ENCODE data around the gene CCDC13.

The CCDC13 gene

GRCh38 chr3:42743204-42743995 is 29.7 kb downstream of the CCDC13 start:
- Histone ChIP-seq H2BK15ac (ENCODE audit: low read length) (no peak overlapping the region), H4K91ac (ENCODE audit: low read depth, low read length, poor library complexity) (no peak overlapping the region)

GRCh38 chr3:42742688-42743087 is 30.4 kb downstream of the CCDC13 start:
- no peak overlapping the region for H3K4ac ChIP-seq (ENCODE audit: low read length)
- no peak overlapping the region for H3K14ac ChIP-seq (ENCODE audit: low read length)
- no peak overlapping the region for H3K27ac ChIP-seq (replicated peaks; ENCODE audit: low read length)
- H3K36me3 ChIP-seq (replicated peaks in 1 of 2; ENCODE audit: control insufficient read depth in 2 of 2, insufficient read depth in 2 of 2, low read length in 2 of 2): no peaks in the 10 kb centered on the region
- H3K4me3 ChIP-seq (ENCODE audit: low read length in 2 of 2): no peak overlapping the region
- no peak overlapping the region for H4K8ac ChIP-seq (ENCODE audit: low read depth, low read length)
- peaks cover 0 to 3% (median 0%) of the 10 kb centered on the region in 3 experiments for H3K27me3 ChIP-seq (ENCODE audit: control insufficient read depth in 3 of 3, insufficient read depth in 3 of 3, low read depth in 1 of 3, low read length in 3 of 3)
- H3K9ac ChIP-seq (ENCODE audit: low read depth, low read length, poor library complexity): no peak overlapping the region
- H4K91ac ChIP-seq (ENCODE audit: low read depth, low read length, poor library complexity): no peak overlapping the region
- no peak for DNase-seq (ENCODE audit: low spot score)
- H3K9me3 ChIP-seq (replicated peaks in 1 of 2; ENCODE audit: control insufficient read depth in 2 of 2, insufficient read depth in 1 of 2, low read depth in 1 of 2, low read length in 2 of 2): peaks cover 0 to 3% of the 10 kb centered on the region in 2 donors
- WGBS, 2 donors (ENCODE audit: extremely low coverage in 2 of 2, insufficient read length in 2 of 2, insufficient replicate concordance in 1 of 2): no CpG with 5 or more reads among the region's 9 CpGs
- H2BK15ac ChIP-seq (ENCODE audit: low read length): no peak overlapping the region
- no peak overlapping the region for H3K4me2 ChIP-seq (ENCODE audit: insufficient read depth, low read length, poor library complexity, severe bottlenecking)
- no peak overlapping the region for H2AFZ ChIP-seq (ENCODE audit: low read length)
- no peak overlapping the region for H2BK5ac ChIP-seq (ENCODE audit: low read length)
- no peak overlapping the region for H3K18ac ChIP-seq (ENCODE audit: low read length)
- no peaks in the 10 kb centered on the region for H3K79me1 ChIP-seq (ENCODE audit: low read depth, low read length)
- H2AK5ac ChIP-seq (ENCODE audit: low read depth, low read length): no peak overlapping the region
- peaks cover 0 to 7% of the 10 kb centered on the region in 2 donors for H3K4me1 ChIP-seq (ENCODE audit: control insufficient read depth in 2 of 2, insufficient read depth in 1 of 2, low read depth in 1 of 2, low read length in 2 of 2)
- H2BK120ac ChIP-seq (ENCODE audit: low read depth, low read length): no peak overlapping the region
- H3K23ac ChIP-seq (ENCODE audit: low read depth, low read length, poor library complexity): no peak overlapping the region
- H2BK12ac ChIP-seq (ENCODE audit: low read length): no peak overlapping the region

More at GRCh38 chr3:42743204-42743995, 29.7 kb downstream of the CCDC13 start:
- H2BK12ac ChIP-seq (ENCODE audit: low read length): no peak overlapping the region
- no peaks in the 10 kb centered on the region for H3K36me3 ChIP-seq (replicated peaks in 1 of 2; ENCODE audit: control insufficient read depth in 2 of 2, insufficient read depth in 2 of 2, low read length in 2 of 2)
- no peak overlapping the region for H3K4me2 ChIP-seq (ENCODE audit: insufficient read depth, low read length, poor library complexity, severe bottlenecking)
- WGBS, 2 donors (ENCODE audit: extremely low coverage in 2 of 2, insufficient read length in 2 of 2, insufficient replicate concordance in 1 of 2): no CpG with 5 or more reads among the region's 7 CpGs
- H3K9ac ChIP-seq (ENCODE audit: low read depth, low read length, poor library complexity): no peak overlapping the region
- no peak overlapping the region for H2BK5ac ChIP-seq (ENCODE audit: low read length)
- H3K18ac ChIP-seq (ENCODE audit: low read length): no peak overlapping the region
- no peak overlapping the region for H3K23ac ChIP-seq (ENCODE audit: low read depth, low read length, poor library complexity)
- peaks cover 0 to 3% (median 0%) of the 10 kb centered on the region in 3 experiments for H3K27me3 ChIP-seq (ENCODE audit: control insufficient read depth in 3 of 3, insufficient read depth in 3 of 3, low read depth in 1 of 3, low read length in 3 of 3)
- H3K4me1 ChIP-seq (ENCODE audit: control insufficient read depth in 2 of 2, insufficient read depth in 1 of 2, low read depth in 1 of 2, low read length in 2 of 2): peaks cover 0 to 7% of the 10 kb centered on the region in 2 donors
- no peak overlapping the region for H3K27ac ChIP-seq (replicated peaks; ENCODE audit: low read length)
- H3K79me1 ChIP-seq (ENCODE audit: low read depth, low read length): no peaks in the 10 kb centered on the region
- DNase-seq (ENCODE audit: low spot score): no peak
- H3K14ac ChIP-seq (ENCODE audit: low read length): no peak overlapping the region
- no peak overlapping the region for H4K8ac ChIP-seq (ENCODE audit: low read depth, low read length)
- H3K9me3 ChIP-seq (replicated peaks in 1 of 2; ENCODE audit: control insufficient read depth in 2 of 2, insufficient read depth in 1 of 2, low read depth in 1 of 2, low read length in 2 of 2): peaks cover 0 to 3% of the 10 kb centered on the region in 2 donors
- no peak overlapping the region for H2AFZ ChIP-seq (ENCODE audit: low read length)
- H2BK120ac ChIP-seq (ENCODE audit: low read depth, low read length): no peak overlapping the region
- H3K4ac ChIP-seq (ENCODE audit: low read length): no peak overlapping the region
- no peak overlapping the region for H2AK5ac ChIP-seq (ENCODE audit: low read depth, low read length)
- no peak overlapping the region for H3K4me3 ChIP-seq (ENCODE audit: low read length in 2 of 2)

- Histone ChIP-seq H3K79me1 (ENCODE audit: low read depth, low read length) (no peaks in the 10 kb centered on the region), H3K9me3 (replicated peaks in 1 of 2; ENCODE audit: control insufficient read depth in 2 of 2, insufficient read depth in 1 of 2, low read depth in 1 of 2, low read length in 2 of 2) (peaks cover 0 to 3% of the 10 kb centered on the region in 2 donors), H2BK120ac (ENCODE audit: low read depth, low read length) (no peak overlapping the region), H3K14ac (ENCODE audit: low read length) (no peak overlapping the region), H3K36me3 (replicated peaks in 1 of 2; ENCODE audit: control insufficient read depth in 2 of 2, insufficient read depth in 2 of 2, low read length in 2 of 2) (no peaks in the 10 kb centered on the region), H3K4ac (ENCODE audit: low read length) (no peak overlapping the region), H3K23ac (ENCODE audit: low read depth, low read length, poor library complexity) (no peak overlapping the region), H3K4me3 (ENCODE audit: low read length in 2 of 2) (no peak overlapping the region), H2BK12ac (ENCODE audit: low read length) (no peak overlapping the region), H4K8ac (ENCODE audit: low read depth, low read length) (no peak overlapping the region), H3K18ac (ENCODE audit: low read length) (no peak overlapping the region), H2BK5ac (ENCODE audit: low read length) (no peak overlapping the region), H3K9ac (ENCODE audit: low read depth, low read length, poor library complexity) (no peak overlapping the region), H2AFZ (ENCODE audit: low read length) (no peak overlapping the region), H3K27me3 (ENCODE audit: control insufficient read depth in 3 of 3, insufficient read depth in 3 of 3, low read depth in 1 of 3, low read length in 3 of 3) (peaks cover 0 to 3% (median 0%) of the 10 kb centered on the region in 3 experiments), H2AK5ac (ENCODE audit: low read depth, low read length) (no peak overlapping the region), H2BK15ac (ENCODE audit: low read length) (no peak overlapping the region), H3K27ac (replicated peaks; ENCODE audit: low read length) (no peak overlapping the region), H3K4me2 (ENCODE audit: insufficient read depth, low read length, poor library complexity, severe bottlenecking) (no peak overlapping the region), H4K91ac (ENCODE audit: low read depth, low read length, poor library complexity) (no peak overlapping the region), H3K4me1 (ENCODE audit: control insufficient read depth in 2 of 2, insufficient read depth in 1 of 2, low read depth in 1 of 2, low read length in 2 of 2) (peaks cover 0 to 7% of the 10 kb centered on the region in 2 donors)
- no CpG with 5 or more reads among the region's 4 CpGs for WGBS, 2 donors (ENCODE audit: extremely low coverage in 2 of 2, insufficient read length in 2 of 2, insufficient replicate concordance in 1 of 2)
- no peak for DNase-seq (ENCODE audit: low spot score)
These were observed 30.8 kb downstream of the CCDC13 start for GRCh38 chr3:42742259-42742658.

- Histone ChIP-seq H3K4me2 (ENCODE audit: insufficient read depth, low read length, poor library complexity, severe bottlenecking) (no peak overlapping the region), H3K4me1 (ENCODE audit: control insufficient read depth in 2 of 2, insufficient read depth in 1 of 2, low read depth in 1 of 2, low read length in 2 of 2) (peaks cover 0 to 6% of the 10 kb centered on the region in 2 donors), H3K79me1 (ENCODE audit: low read depth, low read length) (no peaks in the 10 kb centered on the region), H4K8ac (ENCODE audit: low read depth, low read length) (no peak overlapping the region), H2BK120ac (ENCODE audit: low read depth, low read length) (no peak overlapping the region), H3K4me3 (ENCODE audit: low read length in 2 of 2) (no peak overlapping the region), H4K91ac (ENCODE audit: low read depth, low read length, poor library complexity) (peak overlapping the region; percentile 47), H3K27me3 (ENCODE audit: control insufficient read depth in 3 of 3, insufficient read depth in 3 of 3, low read depth in 1 of 3, low read length in 3 of 3) (peaks cover 0 to 3% (median 0%) of the 10 kb centered on the region in 3 experiments), H3K27ac (replicated peaks; ENCODE audit: low read length) (no peak overlapping the region), H3K18ac (ENCODE audit: low read length) (no peak overlapping the region), H3K9ac (ENCODE audit: low read depth, low read length, poor library complexity) (no peak overlapping the region), H2BK5ac (ENCODE audit: low read length) (no peak overlapping the region), H2BK15ac (ENCODE audit: low read length) (no peak overlapping the region), H3K4ac (ENCODE audit: low read length) (no peak overlapping the region), H3K9me3 (replicated peaks in 1 of 2; ENCODE audit: control insufficient read depth in 2 of 2, insufficient read depth in 1 of 2, low read depth in 1 of 2, low read length in 2 of 2) (peaks cover 0 to 3% of the 10 kb centered on the region in 2 donors), H2AK5ac (ENCODE audit: low read depth, low read length) (no peak overlapping the region), H2BK12ac (ENCODE audit: low read length) (no peak overlapping the region), H3K23ac (ENCODE audit: low read depth, low read length, poor library complexity) (no peak overlapping the region), H3K36me3 (replicated peaks in 1 of 2; ENCODE audit: control insufficient read depth in 2 of 2, insufficient read depth in 2 of 2, low read length in 2 of 2) (no peaks in the 10 kb centered on the region), H2AFZ (ENCODE audit: low read length) (no peak overlapping the region), H3K14ac (ENCODE audit: low read length) (no peak overlapping the region)
- DNase-seq (ENCODE audit: low spot score): no peak
- no CpG with 5 or more reads among the region's 3 CpGs for WGBS, 2 donors (ENCODE audit: extremely low coverage in 2 of 2, insufficient read length in 2 of 2, insufficient replicate concordance in 1 of 2)
These were observed 31.3 kb downstream of the CCDC13 start for GRCh38 chr3:42741796-42742195.
